Measurements from ENCODE around the gene WNK1. TPM values are rescaled to one million over a fixed set of nuclear protein-coding genes. Genes with fewer than 3 reads are reported as not detected.
"Not testable (repeated sequence)": the region's sequence is repeated elsewhere in the genome, so short reads cannot be mapped to it uniquely, and the experiment has no call there.

Gene WNK1
- total and polyA plus RNA-seq, 7 experiments from 2014 or later = 22.9 to 200 (median 164) TPM

GRCh38 chr12:935891-936290 lies 183.5 kb downstream of the WNK1 start:
- H3K27ac ChIP-seq (ENCODE audit: low read depth, low read length); CTCF ChIA-PET; DNase-seq; H3K27ac Mint-ChIP-seq; H3K27me3 Mint-ChIP-seq; ATAC-seq; H3K9me3 Mint-ChIP-seq; H3K4me1 ChIP-seq (ENCODE audit: control insufficient read depth in 2 of 2, insufficient read depth in 2 of 2, low read length in 2 of 2); H3K4me3 ChIP-seq (ENCODE audit: low read length); POLR2A ChIA-PET; H3K27me3 ChIP-seq (ENCODE audit: control insufficient read depth in 2 of 2, insufficient read depth in 2 of 2, low read length in 2 of 2); H3K9me3 ChIP-seq (ENCODE audit: control insufficient read depth in 2 of 3, low read length in 3 of 3); H3K4me3 Mint-ChIP-seq: not testable (repeated sequence)
- peaks cover 0 to 47% (median 5%) of the 10 kb centered on the region in 3 experiments for H3K36me3 ChIP-seq (ENCODE audit: control insufficient read depth in 2 of 3, insufficient read depth in 3 of 3, low read length in 3 of 3)
- intact Hi-C loops (cut with micrococcal nuclease) = loop anchor here in 1 of 2 donors (2.0 kb wide), 1 partner anchor 13 kb away; the partner anchor contains the start of gene RAD52
- H3K4me1 Mint-ChIP-seq = peaks cover 0 to 24% (median 8%) of the 10 kb centered on the region in 7 donors
- H3K36me3 Mint-ChIP-seq = peaks cover 5 to 42% (median 33%) of the 10 kb centered on the region in 5 donors

DNA sequence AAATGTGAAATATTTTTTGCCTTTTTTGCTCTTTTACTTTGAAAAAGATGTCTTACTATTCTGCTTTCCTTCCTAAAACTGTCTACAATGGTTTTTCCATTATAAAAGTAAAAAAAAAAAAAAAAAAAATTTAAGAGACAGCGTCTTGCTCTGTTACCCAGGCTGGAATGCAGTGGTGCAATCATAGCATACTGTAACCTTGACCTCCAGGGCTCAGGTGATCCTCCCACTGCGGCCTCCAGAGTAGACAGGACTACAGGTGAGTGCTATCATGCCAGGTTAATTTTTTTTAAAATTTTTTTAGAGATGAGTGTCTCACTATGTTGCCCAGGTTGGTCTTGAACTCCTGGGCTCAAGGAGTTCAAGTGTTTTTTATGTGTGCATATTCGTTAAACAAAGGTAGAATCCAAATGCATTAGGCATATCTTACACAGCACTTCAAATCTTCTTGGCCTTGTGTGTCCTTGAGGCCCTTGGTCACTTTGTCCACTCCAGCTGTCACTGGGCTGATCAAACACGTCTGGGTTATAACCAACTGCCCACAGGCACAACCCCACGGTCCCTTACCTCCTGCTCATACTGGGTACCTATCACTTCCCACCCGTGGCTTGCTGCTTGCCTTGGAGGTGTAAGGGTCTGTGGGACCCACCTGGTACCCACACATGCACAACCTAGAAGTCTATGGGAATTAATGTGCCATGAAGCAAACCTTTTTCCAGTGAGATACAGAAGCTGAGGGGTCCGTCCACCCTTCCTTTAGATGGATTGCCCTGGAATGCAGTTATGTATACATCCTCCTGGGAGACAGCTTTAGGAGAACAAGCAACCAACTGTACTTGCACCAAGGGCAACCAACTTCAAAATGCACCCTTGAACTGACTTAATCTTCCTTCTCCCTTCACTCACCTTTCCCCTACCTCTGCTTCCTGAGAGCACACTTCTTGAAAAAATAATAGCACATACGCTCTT lies 184.3 kb downstream of the WNK1 start:
- no peaks in the 10 kb centered on the region for H3K27me3 ChIP-seq (ENCODE audit: control insufficient read depth in 2 of 2, insufficient read depth in 2 of 2, low read length in 2 of 2)
- ATAC-seq = no peak
- H3K9me3 ChIP-seq (ENCODE audit: control insufficient read depth in 2 of 3, low read length in 3 of 3) = no peaks in the 10 kb centered on the region
- H3K4me1 Mint-ChIP-seq = peaks cover 0 to 25% (median 9%) of the 10 kb centered on the region in 7 donors
- intact Hi-C loops (cut with micrococcal nuclease) = no loop called here
- H3K4me1 ChIP-seq (ENCODE audit: control insufficient read depth in 2 of 2, insufficient read depth in 2 of 2, low read length in 2 of 2) = no peaks in the 10 kb centered on the region
- H3K27ac ChIP-seq (ENCODE audit: low read depth, low read length) = no peak overlapping the region
- H3K4me3 ChIP-seq (ENCODE audit: low read length) = no peak overlapping the region
- H3K4me3 Mint-ChIP-seq = no peak overlapping the region
- no peak overlapping the region for H3K27ac Mint-ChIP-seq
- H3K36me3 Mint-ChIP-seq = peaks cover 5 to 38% (median 29%) of the 10 kb centered on the region in 5 donors
- DNase-seq = no peak
- peaks cover 0 to 39% (median 0%) of the 10 kb centered on the region in 3 experiments for H3K36me3 ChIP-seq (ENCODE audit: control insufficient read depth in 2 of 3, insufficient read depth in 3 of 3, low read length in 3 of 3)
- CTCF ChIA-PET = no interaction called here
- H3K9me3 Mint-ChIP-seq = no peaks in the 10 kb centered on the region
- POLR2A ChIA-PET = no interaction called here
- no peaks in the 10 kb centered on the region for H3K27me3 Mint-ChIP-seq

GRCh38 chr12:938810-939209 lies 186.4 kb downstream of the WNK1 start:
- no peaks in the 10 kb centered on the region for H3K27me3 Mint-ChIP-seq
- Histone ChIP-seq H3K36me3 (ENCODE audit: control insufficient read depth in 2 of 3, insufficient read depth in 3 of 3, low read length in 3 of 3) (peaks cover 0 to 29% (median 0%) of the 10 kb centered on the region in 3 experiments), H3K4me1 (ENCODE audit: control insufficient read depth in 2 of 2, insufficient read depth in 2 of 2, low read length in 2 of 2) (no peaks in the 10 kb centered on the region), H3K27ac (ENCODE audit: low read depth, low read length) (no peak overlapping the region), H3K9me3 (ENCODE audit: control insufficient read depth in 2 of 3, low read length in 3 of 3) (no peaks in the 10 kb centered on the region), H3K27me3 (ENCODE audit: control insufficient read depth in 2 of 2, insufficient read depth in 2 of 2, low read length in 2 of 2) (no peaks in the 10 kb centered on the region), H3K4me3 (ENCODE audit: low read length) (no peak overlapping the region)
- no peak overlapping the region for H3K4me3 Mint-ChIP-seq
- no peak for DNase-seq
- H3K9me3 Mint-ChIP-seq = no peaks in the 10 kb centered on the region
- no peak for ATAC-seq
- ChIA-PET POLR2A (no interaction called here), CTCF (no interaction called here)
- peaks cover 5 to 43% (median 28%) of the 10 kb centered on the region in 5 donors for H3K36me3 Mint-ChIP-seq
- H3K4me1 Mint-ChIP-seq = peaks cover 5 to 34% (median 18%) of the 10 kb centered on the region in 7 donors
- H3K27ac Mint-ChIP-seq = no peak overlapping the region
- intact Hi-C loops (cut with micrococcal nuclease) = no loop called here

- ChIA-PET CTCF (no interaction called here), POLR2A (no interaction called here)
- Histone ChIP-seq H3K27me3 (ENCODE audit: control insufficient read depth in 2 of 2, insufficient read depth in 2 of 2, low read length in 2 of 2) (no peaks in the 10 kb centered on the region), H3K27ac (ENCODE audit: low read depth, low read length) (no peak overlapping the region), H3K4me1 (ENCODE audit: control insufficient read depth in 2 of 2, insufficient read depth in 2 of 2, low read length in 2 of 2) (no peaks in the 10 kb centered on the region), H3K36me3 (ENCODE audit: control insufficient read depth in 2 of 3, insufficient read depth in 3 of 3, low read length in 3 of 3) (peaks cover 0 to 15% (median 0%) of the 10 kb centered on the region in 3 experiments), H3K9me3 (ENCODE audit: control insufficient read depth in 2 of 3, low read length in 3 of 3) (no peaks in the 10 kb centered on the region), H3K4me3 (ENCODE audit: low read length) (no peak overlapping the region)
- no peak overlapping the region for H3K4me3 Mint-ChIP-seq
- no peaks in the 10 kb centered on the region for H3K9me3 Mint-ChIP-seq
- DNase-seq (no peak), ATAC-seq (no peak)
- peaks cover 25 to 58% (median 44%) of the 10 kb centered on the region in 7 donors for H3K4me1 Mint-ChIP-seq
- no peaks in the 10 kb centered on the region for H3K27me3 Mint-ChIP-seq
- H3K27ac Mint-ChIP-seq = peak overlapping the region in 1 of 9 donors; percentile 20
- intact Hi-C loops (cut with micrococcal nuclease) = no loop called here
- peaks cover 5 to 52% (median 22%) of the 10 kb centered on the region in 5 donors for H3K36me3 Mint-ChIP-seq
These were observed 190.7 kb downstream of the WNK1 start for GRCh38 chr12:943051-943450.

- Histone ChIP-seq H3K9me3 (ENCODE audit: control insufficient read depth in 2 of 3, low read length in 3 of 3) (no peaks in the 10 kb centered on the region), H3K36me3 (ENCODE audit: control insufficient read depth in 2 of 3, insufficient read depth in 3 of 3, low read length in 3 of 3) (peaks cover 0 to 11% (median 0%) of the 10 kb centered on the region in 3 experiments), H3K27ac (ENCODE audit: low read depth, low read length) (no peak overlapping the region), H3K4me1 (ENCODE audit: control insufficient read depth in 2 of 2, insufficient read depth in 2 of 2, low read length in 2 of 2) (peaks cover 0 to 3% of the 10 kb centered on the region in 2 donors), H3K27me3 (ENCODE audit: control insufficient read depth in 2 of 2, insufficient read depth in 2 of 2, low read length in 2 of 2) (no peaks in the 10 kb centered on the region), H3K4me3 (ENCODE audit: low read length) (no peak overlapping the region)
- Mint-ChIP-seq H3K4me3 (peak overlapping the region in 5 of 10 donors; percentile 5 to 34 (median 32)), H3K27ac (peak overlapping the region in 8 of 9 donors; percentile 22 to 82 (median 50)), H3K36me3 (peaks cover 5 to 46% (median 16%) of the 10 kb centered on the region in 5 donors), H3K9me3 (peaks cover 0 to 1% (median 0%) of the 10 kb centered on the region in 11 donors), H3K4me1 (peaks cover 33 to 62% (median 54%) of the 10 kb centered on the region in 7 donors), H3K27me3 (no peaks in the 10 kb centered on the region)
- CTCF ChIA-PET = interaction anchor here (0.7 kb wide), 1 partner anchor 307 kb away, joined by 4 read pairs; no protein-coding TSS in a partner anchor
- POLR2A ChIA-PET = no interaction called here
- intact Hi-C loops (cut with micrococcal nuclease) = no loop called here
- no peak for DNase-seq
- ATAC-seq = no peak
These were observed 191.8 kb downstream of the WNK1 start for GRCh38 chr12:944211-944610.

DNA sequence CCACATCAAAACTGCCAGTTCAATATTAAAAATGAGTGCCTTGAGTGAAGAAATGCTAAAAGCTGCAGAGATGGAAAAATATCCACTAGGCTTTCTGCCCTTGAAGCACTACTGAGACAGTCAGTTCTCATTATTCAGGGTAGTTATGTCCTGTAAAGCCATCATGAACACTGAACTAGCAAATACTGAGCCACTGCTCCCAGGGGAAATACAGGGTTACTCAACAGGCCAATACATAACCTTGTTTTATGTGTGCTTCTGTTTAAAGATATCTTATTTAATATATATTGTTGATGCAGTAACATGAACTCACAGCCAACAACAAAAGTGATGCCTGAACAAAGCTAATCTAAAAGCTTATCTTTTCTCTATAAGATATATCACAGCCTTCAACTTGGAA lies 193.8 kb downstream of the WNK1 start:
- Histone ChIP-seq H3K9me3 (ENCODE audit: control insufficient read depth in 2 of 3, low read length in 3 of 3) (no peaks in the 10 kb centered on the region), H3K4me1 (ENCODE audit: control insufficient read depth in 2 of 2, insufficient read depth in 2 of 2, low read length in 2 of 2) (peaks cover 0 to 3% of the 10 kb centered on the region in 2 donors), H3K4me3 (ENCODE audit: low read length) (no peak overlapping the region), H3K36me3 (ENCODE audit: control insufficient read depth in 2 of 3, insufficient read depth in 3 of 3, low read length in 3 of 3) (peaks cover 0 to 6% (median 0%) of the 10 kb centered on the region in 3 experiments), H3K27me3 (ENCODE audit: control insufficient read depth in 2 of 2, insufficient read depth in 2 of 2, low read length in 2 of 2) (no peaks in the 10 kb centered on the region), H3K27ac (ENCODE audit: low read depth, low read length) (no peak overlapping the region)
- ChIA-PET CTCF (interaction anchor here (0.6 kb wide), 1 partner anchor 101 kb away, joined by 3 read pairs; no protein-coding TSS in a partner anchor), POLR2A (no interaction called here)
- Mint-ChIP-seq H3K4me1 (peaks cover 29 to 52% (median 43%) of the 10 kb centered on the region in 7 donors), H3K27me3 (peaks cover 0 to 2% (median 0%) of the 10 kb centered on the region in 5 donors), H3K9me3 (peaks cover 0 to 5% (median 0%) of the 10 kb centered on the region in 11 donors), H3K4me3 (peak overlapping the region in 6 of 10 donors; percentile 11 to 49 (median 28)), H3K27ac (peak overlapping the region in 5 of 9 donors; percentile 59 to 80 (median 66)), H3K36me3 (peaks cover 0 to 27% (median 0%) of the 10 kb centered on the region in 5 donors)
- DNase-seq (no peak), ATAC-seq (no peak)
- intact Hi-C loops (cut with micrococcal nuclease) = loop anchor here (5.0 kb wide), 3 partner anchors 39 to 746 kb away; partner anchors contain the start of gene ADIPOR2 (in 1 of the 2)
